Measurements from ENCODE around the gene FAM227A. TPM values are rescaled to one million over a fixed set of nuclear protein-coding genes. Genes with fewer than 3 reads are reported as not detected.
"Not testable (repeated sequence)": the region's sequence is repeated elsewhere in the genome, so short reads cannot be mapped to it uniquely, and the experiment has no call there.

FAM227A gene
- total and polyA plus RNA-seq, 4 experiments from 2014 or later: 0.44 TPM; not detected in 3

GRCh38 chr22:38644245-38644644 lies 11.9 kb downstream of the FAM227A start:
- H3K27ac ChIP-seq (ENCODE audit: low read depth, low read length); H3K4me3 Mint-ChIP-seq; H3K36me3 Mint-ChIP-seq; H3K27me3 Mint-ChIP-seq; intact Hi-C loops (cut with micrococcal nuclease); H3K27me3 ChIP-seq (ENCODE audit: insufficient read depth, low read length); H3K4me1 Mint-ChIP-seq; H3K27ac Mint-ChIP-seq; POLR2A ChIA-PET (ENCODE audit: partially characterized antibody); H3K9me3 Mint-ChIP-seq; H3K36me3 ChIP-seq (ENCODE audit: insufficient read depth, low read length); H3K4me3 ChIP-seq (ENCODE audit: low read length in 2 of 2); DNase-seq; H3K4me1 ChIP-seq (ENCODE audit: insufficient read depth, low read length); H3K9me3 ChIP-seq (ENCODE audit: control insufficient read depth in 1 of 2, low read length in 2 of 2); CTCF ChIA-PET (ENCODE audit: partially characterized antibody): not testable (repeated sequence)

DNA sequence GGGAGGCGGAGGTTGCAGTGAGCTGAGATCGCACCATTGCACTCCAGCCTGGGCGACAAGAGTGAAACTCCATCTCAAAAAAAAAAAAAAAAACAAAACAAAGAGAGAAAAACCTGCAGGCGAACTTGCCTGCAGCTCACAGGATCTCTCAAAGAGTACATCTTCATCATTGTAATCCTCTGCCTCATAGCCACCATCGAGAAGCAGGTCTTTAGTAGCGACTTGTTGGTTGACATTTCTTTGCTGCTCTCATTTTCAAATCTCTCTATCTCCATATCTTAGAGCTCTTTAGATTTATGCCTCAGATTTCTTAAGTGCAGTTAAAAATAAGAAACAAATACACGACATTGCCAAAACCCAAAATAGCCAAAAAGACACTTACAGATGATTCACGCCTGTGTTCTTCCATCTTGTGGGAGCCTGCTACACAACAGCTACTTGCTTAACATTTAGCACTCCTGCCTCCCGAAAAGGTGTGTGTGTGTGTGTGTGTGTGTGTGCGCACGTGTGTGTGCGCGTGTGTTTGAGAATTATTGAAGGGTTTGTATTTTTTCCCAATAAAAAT lies 14.6 kb downstream of the FAM227A start:
- no peak for DNase-seq
- no peak overlapping the region for H3K27ac ChIP-seq (ENCODE audit: low read depth, low read length)
- no peaks in the 10 kb centered on the region for H3K4me1 ChIP-seq (ENCODE audit: insufficient read depth, low read length)
- H3K36me3 ChIP-seq (ENCODE audit: insufficient read depth, low read length): no peaks in the 10 kb centered on the region
- peaks cover 5 to 7% of the 10 kb centered on the region in 2 donors for H3K27me3 Mint-ChIP-seq
- POLR2A ChIA-PET (ENCODE audit: partially characterized antibody): no interaction called here
- H3K4me3 Mint-ChIP-seq: no peak overlapping the region
- H3K36me3 Mint-ChIP-seq: no peaks in the 10 kb centered on the region
- H3K27ac Mint-ChIP-seq: no peak overlapping the region
- H3K27me3 ChIP-seq (ENCODE audit: insufficient read depth, low read length): no peaks in the 10 kb centered on the region
- intact Hi-C loops (cut with micrococcal nuclease): no loop called here
- no peaks in the 10 kb centered on the region for H3K9me3 Mint-ChIP-seq
- CTCF ChIA-PET (ENCODE audit: partially characterized antibody): no interaction called here
- H3K4me3 ChIP-seq (ENCODE audit: low read length in 2 of 2): no peak overlapping the region
- no peaks in the 10 kb centered on the region for H3K9me3 ChIP-seq (ENCODE audit: control insufficient read depth in 1 of 2, low read length in 2 of 2)
- no peaks in the 10 kb centered on the region for H3K4me1 Mint-ChIP-seq

DNA sequence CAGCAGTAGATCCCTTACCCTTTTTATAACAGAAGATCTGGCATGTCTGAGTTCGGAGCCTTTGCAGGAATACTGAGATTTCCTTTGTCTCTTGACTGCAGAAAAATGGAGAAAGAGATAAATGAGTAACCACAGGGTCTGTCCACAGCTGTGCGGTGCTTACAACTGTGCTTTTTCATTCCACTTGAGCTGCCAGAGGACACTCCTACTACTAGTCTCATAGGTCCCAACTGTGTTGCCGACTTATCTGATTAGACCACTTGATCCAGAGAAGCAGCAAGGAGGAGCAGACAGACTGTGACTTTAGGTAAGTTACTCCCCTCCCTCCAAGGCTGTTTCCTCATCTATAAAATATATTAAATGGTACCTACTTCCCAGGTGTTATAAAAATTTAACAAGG lies 17.5 kb downstream of the FAM227A start:
- intact Hi-C loops (cut with micrococcal nuclease): no loop called here
- peaks cover 5 to 7% of the 10 kb centered on the region in 2 donors for H3K27me3 Mint-ChIP-seq
- DNase-seq: no peak
- H3K4me3 Mint-ChIP-seq: no peak overlapping the region
- H3K9me3 Mint-ChIP-seq: no peaks in the 10 kb centered on the region
- Histone ChIP-seq H3K36me3 (ENCODE audit: insufficient read depth, low read length) (no peaks in the 10 kb centered on the region), H3K4me1 (ENCODE audit: insufficient read depth, low read length) (no peaks in the 10 kb centered on the region), H3K9me3 (ENCODE audit: control insufficient read depth in 1 of 2, low read length in 2 of 2) (no peaks in the 10 kb centered on the region), H3K27ac (ENCODE audit: low read depth, low read length) (no peak overlapping the region), H3K27me3 (ENCODE audit: insufficient read depth, low read length) (no peaks in the 10 kb centered on the region), H3K4me3 (ENCODE audit: low read length in 2 of 2) (no peak overlapping the region)
- POLR2A ChIA-PET (ENCODE audit: partially characterized antibody): no interaction called here
- CTCF ChIA-PET (ENCODE audit: partially characterized antibody): no interaction called here
- no peak overlapping the region for H3K27ac Mint-ChIP-seq
- no peaks in the 10 kb centered on the region for H3K4me1 Mint-ChIP-seq
- H3K36me3 Mint-ChIP-seq: no peaks in the 10 kb centered on the region

- POLR2A ChIA-PET (ENCODE audit: partially characterized antibody): no interaction called here
- intact Hi-C loops (cut with micrococcal nuclease): no loop called here
Observed at GRCh38 chr22:38638216-38638615, 18.0 kb downstream of the FAM227A start.

GRCh38 chr22:38632528-38632927 lies 23.7 kb downstream of the FAM227A start:
- no peaks in the 10 kb centered on the region for H3K36me3 ChIP-seq (ENCODE audit: insufficient read depth, low read length)
- intact Hi-C loops (cut with micrococcal nuclease): no loop called here
- H3K36me3 Mint-ChIP-seq: no peaks in the 10 kb centered on the region
- H3K27me3 ChIP-seq (ENCODE audit: insufficient read depth, low read length): no peaks in the 10 kb centered on the region
- no peaks in the 10 kb centered on the region for H3K9me3 Mint-ChIP-seq
- no peak overlapping the region for H3K4me3 Mint-ChIP-seq
- H3K27ac Mint-ChIP-seq: no peak overlapping the region
- no peak overlapping the region for H3K4me3 ChIP-seq (ENCODE audit: low read length in 2 of 2)
- no peaks in the 10 kb centered on the region for H3K4me1 ChIP-seq (ENCODE audit: insufficient read depth, low read length)
- H3K27ac ChIP-seq (ENCODE audit: low read depth, low read length): no peak overlapping the region
- CTCF ChIA-PET (ENCODE audit: partially characterized antibody): no interaction called here
- no peak for DNase-seq
- POLR2A ChIA-PET (ENCODE audit: partially characterized antibody): no interaction called here
- no peaks in the 10 kb centered on the region for H3K9me3 ChIP-seq (ENCODE audit: control insufficient read depth in 1 of 2, low read length in 2 of 2)
- H3K4me1 Mint-ChIP-seq: peaks cover 9 to 11% (median 10%) of the 10 kb centered on the region in 4 donors
- peaks cover 0 to 9% of the 10 kb centered on the region in 2 donors for H3K27me3 Mint-ChIP-seq

More at GRCh38 chr22:38638216-38638615, 18.0 kb downstream of the FAM227A start:
- Mint-ChIP-seq H3K36me3 (no peaks in the 10 kb centered on the region), H3K27me3 (peaks cover 4 to 6% of the 10 kb centered on the region in 2 donors), H3K4me1 (no peaks in the 10 kb centered on the region), H3K27ac (peak overlapping the region in 1 of 7 donors; percentile 19), H3K9me3 (no peaks in the 10 kb centered on the region), H3K4me3 (no peak overlapping the region)
- Histone ChIP-seq H3K27ac (ENCODE audit: low read depth, low read length) (no peak overlapping the region), H3K4me3 (ENCODE audit: low read length in 2 of 2) (no peak overlapping the region), H3K9me3 (ENCODE audit: control insufficient read depth in 1 of 2, low read length in 2 of 2) (no peaks in the 10 kb centered on the region), H3K36me3 (ENCODE audit: insufficient read depth, low read length) (no peaks in the 10 kb centered on the region), H3K27me3 (ENCODE audit: insufficient read depth, low read length) (no peaks in the 10 kb centered on the region), H3K4me1 (ENCODE audit: insufficient read depth, low read length) (no peaks in the 10 kb centered on the region)
- no peak for DNase-seq
- CTCF ChIA-PET (ENCODE audit: partially characterized antibody): no interaction called here

DNA sequence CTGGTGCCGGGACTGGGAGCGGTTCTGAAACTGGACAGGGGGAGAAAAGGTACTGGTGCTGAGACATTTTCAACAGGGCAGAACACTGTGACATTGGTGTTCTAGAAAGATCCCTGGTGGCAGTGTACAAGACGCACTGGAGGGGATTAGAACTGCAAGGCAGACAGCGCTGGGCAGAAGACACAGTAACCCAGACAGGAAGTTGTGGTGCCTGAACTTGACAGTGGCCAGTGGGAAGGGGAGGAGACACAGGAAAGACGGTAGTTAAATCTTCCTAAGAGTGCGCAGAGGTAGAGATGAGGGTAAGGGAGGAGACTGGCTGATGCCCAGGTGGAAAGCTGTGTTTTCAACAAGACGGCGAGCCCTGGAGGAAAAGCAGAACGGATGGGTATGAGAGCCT lies 24.5 kb downstream of the FAM227A start:
- Mint-ChIP-seq H3K9me3 (no peaks in the 10 kb centered on the region), H3K36me3 (no peaks in the 10 kb centered on the region), H3K27me3 (peaks cover 0 to 9% of the 10 kb centered on the region in 2 donors), H3K4me3 (peak overlapping the region in 1 of 8 donors; percentile 27), H3K27ac (peak overlapping the region in 1 of 7 donors; percentile 11), H3K4me1 (peaks cover 9 to 11% (median 10%) of the 10 kb centered on the region in 4 donors)
- intact Hi-C loops (cut with micrococcal nuclease): no loop called here
- ChIA-PET POLR2A (ENCODE audit: partially characterized antibody) (no interaction called here), CTCF (ENCODE audit: partially characterized antibody) (no interaction called here)
- no peak for DNase-seq
- no peak overlapping the region for H3K27ac ChIP-seq (ENCODE audit: low read depth, low read length)
- H3K27me3 ChIP-seq (ENCODE audit: insufficient read depth, low read length): no peaks in the 10 kb centered on the region
- H3K4me3 ChIP-seq (ENCODE audit: low read length in 2 of 2): no peak overlapping the region
- no peaks in the 10 kb centered on the region for H3K4me1 ChIP-seq (ENCODE audit: insufficient read depth, low read length)
- H3K36me3 ChIP-seq (ENCODE audit: insufficient read depth, low read length): no peaks in the 10 kb centered on the region
- H3K9me3 ChIP-seq (ENCODE audit: control insufficient read depth in 1 of 2, low read length in 2 of 2): no peaks in the 10 kb centered on the region

DNA sequence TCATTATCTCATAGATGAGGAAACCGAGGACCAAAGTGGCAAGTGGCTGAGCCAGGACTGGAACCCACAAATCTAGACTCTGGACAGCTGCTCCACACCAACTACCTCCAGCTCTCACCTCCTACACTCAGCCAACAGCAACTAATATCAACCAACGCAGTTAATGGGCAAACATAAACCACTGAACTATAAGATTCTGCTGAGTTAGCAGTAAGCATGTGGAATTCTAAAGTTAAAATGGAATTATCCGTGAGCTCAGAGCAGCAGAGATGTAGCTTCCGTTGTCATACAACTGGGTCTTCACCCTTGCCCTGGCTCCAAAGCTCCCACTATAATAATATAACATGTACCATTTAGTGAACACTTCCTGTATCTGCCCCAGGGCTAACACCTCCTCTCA lies 27.1 kb downstream of the FAM227A start:
- CTCF ChIA-PET (ENCODE audit: partially characterized antibody): no interaction called here
- intact Hi-C loops (cut with micrococcal nuclease): no loop called here
- H3K9me3 Mint-ChIP-seq: no peaks in the 10 kb centered on the region
- POLR2A ChIA-PET (ENCODE audit: partially characterized antibody): no interaction called here
- no peak overlapping the region for H3K27ac ChIP-seq (ENCODE audit: low read depth, low read length)
- no peaks in the 10 kb centered on the region for H3K9me3 ChIP-seq (ENCODE audit: control insufficient read depth in 1 of 2, low read length in 2 of 2)
- no peak overlapping the region for H3K4me3 ChIP-seq (ENCODE audit: low read length in 2 of 2)
- H3K27me3 Mint-ChIP-seq: peaks cover 3 to 9% of the 10 kb centered on the region in 2 donors
- H3K27ac Mint-ChIP-seq: peak overlapping the region in 1 of 7 donors; percentile 17
- no peaks in the 10 kb centered on the region for H3K4me1 ChIP-seq (ENCODE audit: insufficient read depth, low read length)
- no peaks in the 10 kb centered on the region for H3K36me3 Mint-ChIP-seq
- no peaks in the 10 kb centered on the region for H3K36me3 ChIP-seq (ENCODE audit: insufficient read depth, low read length)
- H3K4me1 Mint-ChIP-seq: peaks cover 9 to 11% (median 10%) of the 10 kb centered on the region in 4 donors
- no peak for DNase-seq
- H3K27me3 ChIP-seq (ENCODE audit: insufficient read depth, low read length): no peaks in the 10 kb centered on the region
- H3K4me3 Mint-ChIP-seq: no peak overlapping the region

GRCh38 chr22:38628444-38628843 lies 27.7 kb downstream of the FAM227A start:
- ChIA-PET CTCF (ENCODE audit: partially characterized antibody) (no interaction called here), POLR2A (ENCODE audit: partially characterized antibody) (no interaction called here)
- Mint-ChIP-seq H3K4me1 (peaks cover 9 to 11% (median 10%) of the 10 kb centered on the region in 4 donors), H3K4me3 (no peak overlapping the region), H3K9me3 (no peaks in the 10 kb centered on the region), H3K36me3 (no peaks in the 10 kb centered on the region), H3K27ac (no peak overlapping the region), H3K27me3 (peaks cover 3 to 9% of the 10 kb centered on the region in 2 donors)
- H3K27me3 ChIP-seq (ENCODE audit: insufficient read depth, low read length): no peaks in the 10 kb centered on the region
- no peaks in the 10 kb centered on the region for H3K9me3 ChIP-seq (ENCODE audit: control insufficient read depth in 1 of 2, low read length in 2 of 2)
- no peaks in the 10 kb centered on the region for H3K36me3 ChIP-seq (ENCODE audit: insufficient read depth, low read length)
- DNase-seq: no peak
- intact Hi-C loops (cut with micrococcal nuclease): no loop called here
- no peaks in the 10 kb centered on the region for H3K4me1 ChIP-seq (ENCODE audit: insufficient read depth, low read length)
- no peak overlapping the region for H3K4me3 ChIP-seq (ENCODE audit: low read length in 2 of 2)
- H3K27ac ChIP-seq (ENCODE audit: low read depth, low read length): no peak overlapping the region

All from CD4-positive, alpha-beta memory T cell (primary cell).